Measurements from ENCODE around the gene WBP1.
A peak's percentile ranks its signal among the peaks of the same experiment; 100 is the strongest.

The WBP1 gene

DNA sequence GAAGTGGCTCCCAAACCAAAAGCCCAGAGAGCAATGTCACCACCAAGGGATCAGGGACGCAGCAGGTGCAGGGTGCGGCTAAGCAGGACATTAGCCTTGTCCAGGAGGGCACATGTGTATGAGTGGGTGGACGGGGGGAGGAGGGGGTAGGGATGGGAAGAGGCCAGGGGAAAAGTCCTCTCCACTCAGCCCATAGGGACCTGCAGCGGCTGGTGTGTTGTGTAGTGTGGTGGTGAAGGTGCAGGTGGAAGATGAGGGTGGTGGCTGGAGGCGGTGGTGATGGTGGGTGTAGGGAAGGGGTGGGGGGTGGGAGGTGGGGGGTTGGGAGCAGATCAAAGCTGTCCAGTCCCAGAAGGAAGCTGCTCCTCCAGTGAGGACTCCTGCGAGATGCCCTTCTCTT lies 40.5 kb upstream of the WBP1 start:
- Histone ChIP-seq H3K79me1 (ENCODE audit: low read depth, low read length) (peaks cover 2% of the 10 kb centered on the region), H3K23ac (ENCODE audit: low read depth, low read length, poor library complexity) (no peak overlapping the region), H3K36me3 (replicated peaks in 1 of 2; ENCODE audit: control insufficient read depth in 2 of 2, insufficient read depth in 2 of 2, low read length in 2 of 2) (no peaks in the 10 kb centered on the region), H4K8ac (ENCODE audit: low read depth, low read length) (no peak overlapping the region), H3K18ac (ENCODE audit: low read length) (no peak overlapping the region), H2BK5ac (ENCODE audit: low read length) (no peak overlapping the region), H3K27me3 (ENCODE audit: control insufficient read depth in 3 of 3, insufficient read depth in 3 of 3, low read depth in 1 of 3, low read length in 3 of 3) (no peaks in the 10 kb centered on the region), H3K4ac (ENCODE audit: low read length) (no peak overlapping the region), H3K9me3 (replicated peaks in 1 of 2; ENCODE audit: control insufficient read depth in 2 of 2, insufficient read depth in 1 of 2, low read depth in 1 of 2, low read length in 2 of 2) (peaks cover 0 to 3% of the 10 kb centered on the region in 2 donors), H3K27ac (replicated peaks; ENCODE audit: low read length) (no peak overlapping the region), H3K9ac (ENCODE audit: low read depth, low read length, poor library complexity) (no peak overlapping the region), H2BK12ac (ENCODE audit: low read length) (no peak overlapping the region), H3K4me3 (ENCODE audit: low read length in 2 of 2) (no peak overlapping the region), H2BK15ac (ENCODE audit: low read length) (no peak overlapping the region), H4K91ac (ENCODE audit: low read depth, low read length, poor library complexity) (no peak overlapping the region), H2AFZ (ENCODE audit: low read length) (no peak overlapping the region), H2AK5ac (ENCODE audit: low read depth, low read length) (no peak overlapping the region), H3K4me2 (ENCODE audit: insufficient read depth, low read length, poor library complexity, severe bottlenecking) (no peak overlapping the region), H2BK120ac (ENCODE audit: low read depth, low read length) (no peak overlapping the region), H3K14ac (ENCODE audit: low read length) (no peak overlapping the region), H3K4me1 (ENCODE audit: control insufficient read depth in 2 of 2, insufficient read depth in 1 of 2, low read depth in 1 of 2, low read length in 2 of 2) (peaks cover 0 to 8% of the 10 kb centered on the region in 2 donors)
- no peak for DNase-seq (ENCODE audit: low spot score)
- no CpG with 5 or more reads among the region's 6 CpGs for WGBS, 2 donors (ENCODE audit: extremely low coverage in 2 of 2, insufficient read length in 2 of 2, insufficient replicate concordance in 1 of 2)

DNA sequence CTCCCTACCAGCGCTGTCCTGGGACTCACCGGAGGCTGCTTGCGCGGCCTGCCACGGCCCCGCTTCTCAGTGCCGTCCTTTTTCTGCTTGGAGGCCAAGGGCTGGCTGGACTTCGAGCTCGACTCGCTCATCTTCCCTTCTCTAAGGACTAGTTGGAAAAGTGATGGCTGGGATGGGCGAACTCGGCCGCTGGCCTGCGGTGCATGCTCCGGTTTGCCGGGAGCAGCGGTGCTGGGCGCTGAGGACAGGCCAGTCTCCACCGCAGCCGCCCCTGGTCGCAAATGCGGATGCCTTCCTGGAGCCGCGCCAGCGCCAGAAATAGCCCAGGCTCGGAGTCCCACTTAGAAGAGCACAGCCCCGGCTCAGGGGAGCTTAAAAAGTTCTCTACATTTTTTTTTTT lies 39.9 kb upstream of the WBP1 start:
- H3K18ac ChIP-seq (ENCODE audit: low read length), result no peak overlapping the region
- no peak overlapping the region for H3K4me2 ChIP-seq (ENCODE audit: insufficient read depth, low read length, poor library complexity, severe bottlenecking)
- H3K4ac ChIP-seq (ENCODE audit: low read length), result no peak overlapping the region
- no peak overlapping the region for H4K8ac ChIP-seq (ENCODE audit: low read depth, low read length)
- H2BK12ac ChIP-seq (ENCODE audit: low read length), result peak overlapping the region; percentile 36
- no peak overlapping the region for H3K14ac ChIP-seq (ENCODE audit: low read length)
- WGBS, 2 donors (ENCODE audit: extremely low coverage in 2 of 2, insufficient read length in 2 of 2, insufficient replicate concordance in 1 of 2), result no CpG with 5 or more reads among the region's 27 CpGs
- no peak overlapping the region for H3K9ac ChIP-seq (ENCODE audit: low read depth, low read length, poor library complexity)
- H3K79me1 ChIP-seq (ENCODE audit: low read depth, low read length), result peaks cover 2% of the 10 kb centered on the region
- H3K27ac ChIP-seq (replicated peaks; ENCODE audit: low read length), result no peak overlapping the region
- H2AFZ ChIP-seq (ENCODE audit: low read length), result no peak overlapping the region
- H3K4me1 ChIP-seq (ENCODE audit: control insufficient read depth in 2 of 2, insufficient read depth in 1 of 2, low read depth in 1 of 2, low read length in 2 of 2), result peaks cover 0 to 9% of the 10 kb centered on the region in 2 donors
- H2BK15ac ChIP-seq (ENCODE audit: low read length), result no peak overlapping the region
- H3K9me3 ChIP-seq (replicated peaks in 1 of 2; ENCODE audit: control insufficient read depth in 2 of 2, insufficient read depth in 1 of 2, low read depth in 1 of 2, low read length in 2 of 2), result peaks cover 0 to 3% of the 10 kb centered on the region in 2 donors
- H3K36me3 ChIP-seq (replicated peaks in 1 of 2; ENCODE audit: control insufficient read depth in 2 of 2, insufficient read depth in 2 of 2, low read length in 2 of 2), result no peaks in the 10 kb centered on the region
- H3K27me3 ChIP-seq (ENCODE audit: control insufficient read depth in 3 of 3, insufficient read depth in 3 of 3, low read depth in 1 of 3, low read length in 3 of 3), result no peaks in the 10 kb centered on the region
- no peak for DNase-seq (ENCODE audit: low spot score)
- H2AK5ac ChIP-seq (ENCODE audit: low read depth, low read length), result no peak overlapping the region
- no peak overlapping the region for H4K91ac ChIP-seq (ENCODE audit: low read depth, low read length, poor library complexity)
- no peak overlapping the region for H2BK120ac ChIP-seq (ENCODE audit: low read depth, low read length)
- H3K23ac ChIP-seq (ENCODE audit: low read depth, low read length, poor library complexity), result no peak overlapping the region
- H2BK5ac ChIP-seq (ENCODE audit: low read length), result no peak overlapping the region
- H3K4me3 ChIP-seq (ENCODE audit: low read length in 2 of 2), result no peak overlapping the region

DNA sequence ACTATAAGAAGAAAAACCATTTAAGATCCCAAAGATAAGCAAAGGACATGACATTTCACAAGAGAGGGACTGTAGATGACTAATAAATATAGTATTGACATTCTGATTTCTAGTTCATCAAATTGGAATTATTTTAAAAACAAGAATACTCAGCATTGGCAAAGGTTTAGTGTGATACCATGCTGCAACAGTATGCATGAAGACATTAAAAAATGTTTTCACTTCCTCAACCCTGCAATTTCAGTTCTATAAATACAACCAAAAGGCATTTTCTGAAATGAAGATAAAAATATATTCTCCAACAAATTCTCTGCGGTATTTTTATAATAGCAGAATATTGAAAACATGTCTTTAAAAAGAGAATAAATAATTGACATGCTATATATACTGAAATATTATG lies 38.9 kb upstream of the WBP1 start:
- H3K9me3 ChIP-seq (replicated peaks in 1 of 2; ENCODE audit: control insufficient read depth in 2 of 2, insufficient read depth in 1 of 2, low read depth in 1 of 2, low read length in 2 of 2), result peaks cover 0 to 3% of the 10 kb centered on the region in 2 donors
- H3K4me2 ChIP-seq (ENCODE audit: insufficient read depth, low read length, poor library complexity, severe bottlenecking), result no peak overlapping the region
- no peak overlapping the region for H2BK12ac ChIP-seq (ENCODE audit: low read length)
- H3K4me1 ChIP-seq (ENCODE audit: control insufficient read depth in 2 of 2, insufficient read depth in 1 of 2, low read depth in 1 of 2, low read length in 2 of 2), result peaks cover 0 to 9% of the 10 kb centered on the region in 2 donors
- WGBS, 2 donors (ENCODE audit: extremely low coverage in 2 of 2, insufficient read length in 2 of 2, insufficient replicate concordance in 1 of 2), result no CpG with 5 or more reads among the region's 1 CpG
- no peak overlapping the region for H3K23ac ChIP-seq (ENCODE audit: low read depth, low read length, poor library complexity)
- H3K27me3 ChIP-seq (ENCODE audit: control insufficient read depth in 3 of 3, insufficient read depth in 3 of 3, low read depth in 1 of 3, low read length in 3 of 3), result no peaks in the 10 kb centered on the region
- no peak overlapping the region for H2AK5ac ChIP-seq (ENCODE audit: low read depth, low read length)
- no peak overlapping the region for H3K14ac ChIP-seq (ENCODE audit: low read length)
- no peak overlapping the region for H3K18ac ChIP-seq (ENCODE audit: low read length)
- H3K36me3 ChIP-seq (replicated peaks in 1 of 2; ENCODE audit: control insufficient read depth in 2 of 2, insufficient read depth in 2 of 2, low read length in 2 of 2), result peaks cover 3 to 8% of the 10 kb centered on the region in 2 donors
- no peak overlapping the region for H3K27ac ChIP-seq (replicated peaks; ENCODE audit: low read length)
- no peak overlapping the region for H3K4ac ChIP-seq (ENCODE audit: low read length)
- no peak overlapping the region for H2BK120ac ChIP-seq (ENCODE audit: low read depth, low read length)
- DNase-seq (ENCODE audit: low spot score), result no peak
- H3K79me1 ChIP-seq (ENCODE audit: low read depth, low read length), result peaks cover 2% of the 10 kb centered on the region
- no peak overlapping the region for H2BK5ac ChIP-seq (ENCODE audit: low read length)
- H3K4me3 ChIP-seq (ENCODE audit: low read length in 2 of 2), result no peak overlapping the region
- no peak overlapping the region for H2AFZ ChIP-seq (ENCODE audit: low read length)
- H3K9ac ChIP-seq (ENCODE audit: low read depth, low read length, poor library complexity), result no peak overlapping the region
- H4K8ac ChIP-seq (ENCODE audit: low read depth, low read length), result no peak overlapping the region
- H2BK15ac ChIP-seq (ENCODE audit: low read length), result no peak overlapping the region
- no peak overlapping the region for H4K91ac ChIP-seq (ENCODE audit: low read depth, low read length, poor library complexity)

DNA sequence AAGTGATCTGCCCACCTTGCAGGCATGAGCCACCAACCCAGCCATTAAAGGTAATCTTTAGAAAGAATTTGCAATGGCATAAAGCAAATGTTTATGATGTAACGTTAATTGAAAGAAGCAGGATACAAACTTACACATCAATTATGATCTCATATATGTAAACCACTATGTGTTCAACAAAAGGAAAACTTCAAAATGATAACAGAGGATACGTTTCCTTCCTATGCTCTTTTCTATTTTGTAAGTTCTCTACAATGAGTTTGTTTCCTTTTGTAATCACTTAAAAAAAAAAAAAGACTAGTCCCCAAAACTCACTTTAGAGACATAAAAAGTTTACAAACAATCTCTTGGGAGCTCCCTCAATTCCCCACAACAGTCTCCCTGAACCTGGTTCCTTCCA lies 38.2 kb upstream of the WBP1 start:
- no peak overlapping the region for H3K4me3 ChIP-seq (ENCODE audit: low read length in 2 of 2)
- H2AFZ ChIP-seq (ENCODE audit: low read length), result no peak overlapping the region
- H4K8ac ChIP-seq (ENCODE audit: low read depth, low read length), result no peak overlapping the region
- H3K14ac ChIP-seq (ENCODE audit: low read length), result no peak overlapping the region
- no peak overlapping the region for H3K18ac ChIP-seq (ENCODE audit: low read length)
- H2BK5ac ChIP-seq (ENCODE audit: low read length), result no peak overlapping the region
- H2AK5ac ChIP-seq (ENCODE audit: low read depth, low read length), result no peak overlapping the region
- H3K4ac ChIP-seq (ENCODE audit: low read length), result no peak overlapping the region
- H3K79me1 ChIP-seq (ENCODE audit: low read depth, low read length), result peaks cover 9% of the 10 kb centered on the region
- no peak overlapping the region for H3K27ac ChIP-seq (replicated peaks; ENCODE audit: low read length)
- no peak for DNase-seq (ENCODE audit: low spot score)
- WGBS, 2 donors (ENCODE audit: extremely low coverage in 2 of 2, insufficient read length in 2 of 2, insufficient replicate concordance in 1 of 2), result no CpG with 5 or more reads among the region's 2 CpGs
- H4K91ac ChIP-seq (ENCODE audit: low read depth, low read length, poor library complexity), result no peak overlapping the region
- H2BK120ac ChIP-seq (ENCODE audit: low read depth, low read length), result no peak overlapping the region
- H3K27me3 ChIP-seq (ENCODE audit: control insufficient read depth in 3 of 3, insufficient read depth in 3 of 3, low read depth in 1 of 3, low read length in 3 of 3), result no peaks in the 10 kb centered on the region
- H3K4me2 ChIP-seq (ENCODE audit: insufficient read depth, low read length, poor library complexity, severe bottlenecking), result no peak overlapping the region
- no peak overlapping the region for H3K23ac ChIP-seq (ENCODE audit: low read depth, low read length, poor library complexity)
- H3K9ac ChIP-seq (ENCODE audit: low read depth, low read length, poor library complexity), result no peak overlapping the region
- H3K36me3 ChIP-seq (replicated peaks in 1 of 2; ENCODE audit: control insufficient read depth in 2 of 2, insufficient read depth in 2 of 2, low read length in 2 of 2), result peaks cover 9 to 15% of the 10 kb centered on the region in 2 donors
- H3K4me1 ChIP-seq (ENCODE audit: control insufficient read depth in 2 of 2, insufficient read depth in 1 of 2, low read depth in 1 of 2, low read length in 2 of 2), result peaks cover 0 to 9% of the 10 kb centered on the region in 2 donors
- H3K9me3 ChIP-seq (replicated peaks in 1 of 2; ENCODE audit: control insufficient read depth in 2 of 2, insufficient read depth in 1 of 2, low read depth in 1 of 2, low read length in 2 of 2), result peaks cover 0 to 3% of the 10 kb centered on the region in 2 donors
- no peak overlapping the region for H2BK12ac ChIP-seq (ENCODE audit: low read length)
- H2BK15ac ChIP-seq (ENCODE audit: low read length), result no peak overlapping the region
